ENCODE results near the gene SNX2.
"Not testable (repeated sequence)": the region's sequence is repeated elsewhere in the genome, so short reads cannot be mapped to it uniquely, and the experiment has no call there.

Gene SNX2

GRCh38 chr5:122755783-122756182 lies 19.1 kb upstream of the SNX2 start:
- Histone ChIP-seq H3K27ac (ENCODE audit: low read depth, low read length) (no peak overlapping the region), H3K9ac (ENCODE audit: low read length) (no peak overlapping the region)

GRCh38 chr5:122756264-122756911 lies 18.5 kb upstream of the SNX2 start:
- Histone ChIP-seq H3K27me3 (ENCODE audit: control insufficient read depth, insufficient read depth, low read length) (no peaks in the 10 kb centered on the region), H3K4me3 (ENCODE audit: low read length) (no peak overlapping the region), H3K9ac (ENCODE audit: low read length) (no peak overlapping the region), H3K27ac (ENCODE audit: low read depth, low read length) (no peak overlapping the region), H3K36me3 (ENCODE audit: control insufficient read depth, insufficient read depth, low read length) (no peaks in the 10 kb centered on the region), H3K4me1 (ENCODE audit: control insufficient read depth, insufficient read depth, low read length) (no peaks in the 10 kb centered on the region)

More at GRCh38 chr5:122755783-122756182, 19.1 kb upstream of the SNX2 start:
- Histone ChIP-seq H3K36me3 (ENCODE audit: control insufficient read depth, insufficient read depth, low read length) (no peaks in the 10 kb centered on the region), H3K27me3 (ENCODE audit: control insufficient read depth, insufficient read depth, low read length) (no peaks in the 10 kb centered on the region), H3K4me3 (ENCODE audit: low read length) (no peak overlapping the region), H3K4me1 (ENCODE audit: control insufficient read depth, insufficient read depth, low read length) (no peaks in the 10 kb centered on the region)

GRCh38 chr5:122757285-122757684 lies 17.6 kb upstream of the SNX2 start:
- no peak overlapping the region for H3K9ac ChIP-seq (ENCODE audit: low read length)
- no peaks in the 10 kb centered on the region for H3K27me3 ChIP-seq (ENCODE audit: control insufficient read depth, insufficient read depth, low read length)
- H3K36me3 ChIP-seq (ENCODE audit: control insufficient read depth, insufficient read depth, low read length): no peaks in the 10 kb centered on the region
- no peak overlapping the region for H3K4me3 ChIP-seq (ENCODE audit: low read length)
- no peaks in the 10 kb centered on the region for H3K4me1 ChIP-seq (ENCODE audit: control insufficient read depth, insufficient read depth, low read length)
- H3K27ac ChIP-seq (ENCODE audit: low read depth, low read length): no peak overlapping the region

GRCh38 chr5:122759241-122760070 lies 15.4 kb upstream of the SNX2 start:
- no peaks in the 10 kb centered on the region for H3K4me1 ChIP-seq (ENCODE audit: control insufficient read depth, insufficient read depth, low read length)
- H3K36me3 ChIP-seq (ENCODE audit: control insufficient read depth, insufficient read depth, low read length): no peaks in the 10 kb centered on the region
- no peaks in the 10 kb centered on the region for H3K27me3 ChIP-seq (ENCODE audit: control insufficient read depth, insufficient read depth, low read length)
- H3K9ac ChIP-seq (ENCODE audit: low read length): no peak overlapping the region
- no peak overlapping the region for H3K4me3 ChIP-seq (ENCODE audit: low read length)
- no peak overlapping the region for H3K27ac ChIP-seq (ENCODE audit: low read depth, low read length)

- no peak overlapping the region for H3K4me3 ChIP-seq (ENCODE audit: low read length)
- no peak overlapping the region for H3K27ac ChIP-seq (ENCODE audit: low read depth, low read length)
- H3K9ac ChIP-seq (ENCODE audit: low read length): no peak overlapping the region
- H3K36me3 ChIP-seq (ENCODE audit: control insufficient read depth, insufficient read depth, low read length): no peaks in the 10 kb centered on the region
- no peaks in the 10 kb centered on the region for H3K27me3 ChIP-seq (ENCODE audit: control insufficient read depth, insufficient read depth, low read length)
- H3K4me1 ChIP-seq (ENCODE audit: control insufficient read depth, insufficient read depth, low read length): no peaks in the 10 kb centered on the region
These were observed 14.6 kb upstream of the SNX2 start for GRCh38 chr5:122760236-122760635.

- H3K36me3 ChIP-seq (ENCODE audit: control insufficient read depth, insufficient read depth, low read length): no peaks in the 10 kb centered on the region
These were observed 13.8 kb upstream of the SNX2 start for GRCh38 chr5:122761115-122761514.

GRCh38 chr5:122761896-122762295 lies 13.0 kb upstream of the SNX2 start:
- H3K27me3 ChIP-seq (ENCODE audit: control insufficient read depth, insufficient read depth, low read length); H3K9ac ChIP-seq (ENCODE audit: low read length); H3K27ac ChIP-seq (ENCODE audit: low read depth, low read length): not testable (repeated sequence)

More at GRCh38 chr5:122761115-122761514, 13.8 kb upstream of the SNX2 start:
- Histone ChIP-seq H3K27ac (ENCODE audit: low read depth, low read length) (no peak overlapping the region), H3K4me3 (ENCODE audit: low read length) (no peak overlapping the region), H3K27me3 (ENCODE audit: control insufficient read depth, insufficient read depth, low read length) (no peaks in the 10 kb centered on the region), H3K4me1 (ENCODE audit: control insufficient read depth, insufficient read depth, low read length) (no peaks in the 10 kb centered on the region), H3K9ac (ENCODE audit: low read length) (no peak overlapping the region)

GRCh38 chr5:122766130-122766529 lies 8.8 kb upstream of the SNX2 start:
- Histone ChIP-seq H3K36me3 (ENCODE audit: control insufficient read depth, insufficient read depth, low read length) (no peaks in the 10 kb centered on the region), H3K27me3 (ENCODE audit: control insufficient read depth, insufficient read depth, low read length) (no peaks in the 10 kb centered on the region), H3K27ac (ENCODE audit: low read depth, low read length) (no peak overlapping the region), H3K4me3 (ENCODE audit: low read length) (no peak overlapping the region), H3K9ac (ENCODE audit: low read length) (no peak overlapping the region), H3K4me1 (ENCODE audit: control insufficient read depth, insufficient read depth, low read length) (no peaks in the 10 kb centered on the region)

More at GRCh38 chr5:122761896-122762295, 13.0 kb upstream of the SNX2 start:
- not testable (repeated sequence) for H3K4me3 ChIP-seq (ENCODE audit: low read length); H3K4me1 ChIP-seq (ENCODE audit: control insufficient read depth, insufficient read depth, low read length); H3K36me3 ChIP-seq (ENCODE audit: control insufficient read depth, insufficient read depth, low read length)

GRCh38 chr5:122770477-122770876 lies 4.4 kb upstream of the SNX2 start:
- Histone ChIP-seq H3K4me1 (ENCODE audit: control insufficient read depth, insufficient read depth, low read length) (no peaks in the 10 kb centered on the region), H3K36me3 (ENCODE audit: control insufficient read depth, insufficient read depth, low read length) (no peaks in the 10 kb centered on the region), H3K4me3 (ENCODE audit: low read length) (no peak overlapping the region), H3K27me3 (ENCODE audit: control insufficient read depth, insufficient read depth, low read length) (no peaks in the 10 kb centered on the region), H3K27ac (ENCODE audit: low read depth, low read length) (no peak overlapping the region), H3K9ac (ENCODE audit: low read length) (no peak overlapping the region)

- Histone ChIP-seq H3K36me3 (ENCODE audit: control insufficient read depth, insufficient read depth, low read length) (no peaks in the 10 kb centered on the region), H3K9ac (ENCODE audit: low read length) (no peak overlapping the region), H3K27ac (ENCODE audit: low read depth, low read length) (no peak overlapping the region), H3K4me1 (ENCODE audit: control insufficient read depth, insufficient read depth, low read length) (peaks cover 7% of the 10 kb centered on the region), H3K4me3 (ENCODE audit: low read length) (no peak overlapping the region), H3K27me3 (ENCODE audit: control insufficient read depth, insufficient read depth, low read length) (no peaks in the 10 kb centered on the region)
These were observed 2.4 kb upstream of the SNX2 start for GRCh38 chr5:122772446-122772845.

- Histone ChIP-seq H3K4me3 (ENCODE audit: low read length) (no peak overlapping the region), H3K27ac (ENCODE audit: low read depth, low read length) (no peak overlapping the region), H3K9ac (ENCODE audit: low read length) (no peak overlapping the region), H3K36me3 (ENCODE audit: control insufficient read depth, insufficient read depth, low read length) (no peaks in the 10 kb centered on the region), H3K4me1 (ENCODE audit: control insufficient read depth, insufficient read depth, low read length) (peaks cover 7% of the 10 kb centered on the region), H3K27me3 (ENCODE audit: control insufficient read depth, insufficient read depth, low read length) (no peaks in the 10 kb centered on the region)
These were observed 1.3 kb upstream of the SNX2 start for GRCh38 chr5:122773619-122774018.

- H3K36me3 ChIP-seq (ENCODE audit: control insufficient read depth, insufficient read depth, low read length): no peaks in the 10 kb centered on the region
- peak overlapping the region; percentile 64 for H3K27ac ChIP-seq (ENCODE audit: low read depth, low read length)
- H3K27me3 ChIP-seq (ENCODE audit: control insufficient read depth, insufficient read depth, low read length): no peaks in the 10 kb centered on the region
- H3K4me3 ChIP-seq (ENCODE audit: low read length): peak overlapping the region; percentile 54
- H3K4me1 ChIP-seq (ENCODE audit: control insufficient read depth, insufficient read depth, low read length): peaks cover 7% of the 10 kb centered on the region
- peak overlapping the region; percentile 8 for H3K9ac ChIP-seq (ENCODE audit: low read length)
These were observed 390 bp upstream of the SNX2 start for GRCh38 chr5:122774519-122774860.
